Umbilical cord (tissue), 2 donors: Measurements from ENCODE around the gene RASA2. TPM values are rescaled to one million over a fixed set of nuclear protein-coding genes. Genes with fewer than 3 reads are reported as not detected.
"Not testable (repeated sequence)": the region's sequence is repeated elsewhere in the genome, so short reads cannot be mapped to it uniquely, and the experiment has no call there.

ENCODE experiments used
- DNase-seq: peaks from one replicate; pipeline ENCODE4 v3.0.0-alpha.2; 2015; ENCODE audit warnings: low spot score
- total RNA-seq: library from RNA; depleted of rRNA; stranded (reverse); fragments of >200 nt; gene quantifications from one replicate; pipeline ENCODE4 v1.2.3, GENCODE V29; 2014; ENCODE audit warnings: low replicate concordance; ENCODE audit not compliant: insufficient read depth

RASA2 gene
- total RNA-seq, 1 donor from 2014 or later = 16.9 TPM

DNA sequence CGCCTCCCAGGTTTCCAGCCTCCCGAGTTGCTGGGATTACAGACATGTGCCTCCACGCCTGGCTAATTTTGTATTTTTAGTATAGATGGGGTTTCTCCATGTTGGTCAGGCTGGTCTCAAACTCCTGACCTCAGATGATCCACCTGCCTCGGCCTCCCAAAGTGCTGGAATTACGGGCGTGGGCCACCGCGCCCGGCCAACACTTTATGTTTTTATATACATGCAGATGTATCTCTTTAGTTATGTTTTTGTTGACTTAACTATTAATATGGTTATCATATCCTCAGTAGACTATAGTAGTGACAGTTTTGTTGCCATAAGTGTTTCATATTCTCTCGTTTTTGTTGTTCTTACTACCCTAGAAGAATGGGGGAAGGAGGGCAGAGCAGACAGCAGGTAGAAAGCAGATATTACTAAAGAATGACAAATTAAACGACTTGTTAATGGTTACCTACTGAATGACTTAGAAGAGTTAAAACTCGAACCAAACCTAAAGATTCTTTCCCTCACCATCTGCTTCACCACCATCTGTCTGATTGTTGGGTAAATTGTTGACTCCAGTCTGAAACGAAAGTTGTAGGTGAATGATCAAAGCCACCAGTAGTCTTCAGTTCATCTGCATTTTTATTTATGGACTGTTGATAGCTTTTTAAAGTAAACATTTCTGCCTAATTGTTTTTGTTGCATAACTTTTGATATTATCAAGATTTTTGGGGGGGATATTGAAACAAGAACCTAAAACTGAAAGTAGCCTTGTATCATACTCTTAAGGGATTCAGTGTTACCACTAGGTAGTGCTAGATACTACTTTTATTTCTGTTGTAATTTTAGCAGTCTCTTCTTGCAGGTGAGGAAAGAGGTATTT lies 89.3 kb downstream of the RASA2 start:
- peak; percentile 32 for DNase-seq

DNA sequence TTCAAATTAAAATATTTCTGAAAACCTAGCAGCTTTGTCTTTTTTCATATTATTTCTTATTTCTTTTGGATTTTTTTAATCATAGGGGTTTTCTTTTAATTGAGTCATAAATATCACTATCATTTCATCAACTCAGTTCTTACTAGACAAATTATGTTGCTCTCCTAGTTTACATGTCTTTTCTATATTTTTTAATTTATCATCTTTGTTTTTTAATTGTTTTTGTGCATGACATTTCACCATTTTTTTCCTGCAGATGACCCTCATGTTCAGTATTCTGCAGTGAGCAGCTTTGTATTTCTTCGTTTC lies 89.9 kb downstream of the RASA2 start:
- no peak for DNase-seq

- DNase-seq = no peak
These were observed 91.6 kb downstream of the RASA2 start for GRCh38 chr3:141578202-141578973.

DNA sequence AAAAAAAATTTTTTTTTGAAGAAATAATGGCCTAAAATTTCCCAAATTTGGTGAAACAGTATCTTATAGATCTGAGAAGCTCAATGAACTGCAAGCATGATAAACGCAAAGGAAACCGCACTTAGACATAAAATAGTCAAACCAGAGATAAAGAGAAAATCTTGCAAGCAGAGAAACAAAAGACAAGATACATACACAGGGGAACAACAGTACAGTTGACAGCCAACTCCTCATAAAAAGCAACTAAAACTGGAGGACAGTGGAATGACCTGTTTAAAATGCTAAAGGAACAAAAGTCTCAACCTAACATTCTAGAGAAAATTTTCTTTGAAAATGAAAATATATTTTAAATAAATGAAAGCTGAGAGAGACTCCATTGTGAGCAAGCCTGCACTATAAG lies 107.5 kb downstream of the RASA2 start:
- DNase-seq = no peak

GRCh38 chr3:141597931-141598330 lies 111.1 kb downstream of the RASA2 start:
- DNase-seq = peak; percentile 27

DNA sequence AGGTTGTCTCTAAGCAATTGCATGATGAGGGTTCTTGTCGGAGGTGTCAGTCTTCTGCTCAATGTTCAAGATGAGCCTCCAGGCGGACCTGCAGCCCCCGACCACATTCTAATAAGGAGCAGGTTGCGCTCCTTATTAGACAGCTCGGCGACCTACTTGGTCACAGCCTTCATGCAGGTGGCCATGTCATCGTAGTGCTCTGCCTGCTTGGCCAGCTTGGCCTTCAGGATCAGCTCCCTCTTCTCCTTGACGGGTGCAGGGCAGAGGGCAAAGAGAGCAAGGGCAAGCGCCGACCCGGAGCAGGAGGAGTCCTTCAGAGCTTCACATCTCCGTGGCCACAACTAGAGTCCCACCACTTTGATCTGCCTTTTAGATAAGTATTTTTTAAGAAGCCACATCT lies 113.5 kb downstream of the RASA2 start:
- no peak for DNase-seq

DNA sequence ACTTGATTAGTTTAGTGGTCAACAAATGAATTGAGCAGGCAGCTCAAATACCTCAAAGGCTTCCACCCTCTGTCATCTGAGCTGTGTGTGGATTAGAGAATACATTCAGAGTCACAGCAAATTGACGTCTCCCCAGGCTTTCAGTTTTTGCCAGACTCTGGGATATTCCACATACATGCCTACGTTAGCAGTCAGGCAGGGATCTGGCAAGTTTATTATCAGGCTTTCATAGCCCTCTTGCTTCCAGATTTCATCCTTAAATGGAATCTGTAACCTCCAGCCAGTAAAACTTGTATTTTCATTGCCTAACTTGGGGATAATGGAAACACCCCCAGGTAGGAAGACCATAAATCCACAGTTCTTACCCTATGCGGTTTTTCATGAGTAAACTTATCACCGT lies 115.9 kb downstream of the RASA2 start:
- DNase-seq = no peak

- no peak for DNase-seq
These were observed 116.7 kb downstream of the RASA2 start for GRCh38 chr3:141603473-141604035.

DNA sequence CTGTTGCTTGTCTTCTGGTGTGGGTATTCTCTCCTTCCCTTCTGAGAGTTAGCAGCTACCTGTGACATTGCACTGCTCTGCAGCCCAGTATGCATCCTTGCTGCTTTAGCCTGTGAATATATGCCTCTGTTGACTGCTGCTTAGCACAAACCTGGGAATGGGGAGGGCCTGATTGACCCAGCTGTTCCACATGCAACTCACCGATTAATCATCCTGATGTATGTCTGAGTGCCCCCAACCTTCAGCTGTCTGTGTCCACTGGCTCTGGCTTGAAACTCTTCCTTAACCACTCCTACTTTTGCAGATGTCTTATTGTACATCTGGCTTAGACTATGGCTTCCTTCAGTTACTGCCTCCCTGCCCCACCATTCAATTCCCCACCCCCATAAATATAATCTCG lies 119.1 kb downstream of the RASA2 start:
- no peak for DNase-seq

GRCh38 chr3:141608438-141608837 lies 121.6 kb downstream of the RASA2 start:
- DNase-seq = no peak

DNA sequence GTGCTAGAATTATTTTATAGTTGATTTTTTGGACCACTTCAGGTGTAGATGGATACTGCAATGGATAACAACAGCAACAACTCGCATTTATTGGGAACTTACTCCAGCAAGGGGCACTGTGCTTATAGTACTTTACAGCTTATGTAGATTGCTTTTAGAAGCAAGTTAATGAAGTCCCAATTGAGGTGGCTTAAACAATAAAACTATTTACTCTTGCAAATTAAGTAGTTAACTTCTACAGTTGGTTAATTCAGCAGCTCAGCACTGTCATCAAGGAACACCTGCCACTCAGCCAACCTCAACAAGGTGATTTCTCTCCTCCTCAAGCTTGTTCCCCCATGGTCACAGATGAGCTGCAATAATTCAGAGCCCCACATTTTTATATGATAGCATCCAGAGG lies 124.1 kb downstream of the RASA2 start:
- no peak for DNase-seq

DNA sequence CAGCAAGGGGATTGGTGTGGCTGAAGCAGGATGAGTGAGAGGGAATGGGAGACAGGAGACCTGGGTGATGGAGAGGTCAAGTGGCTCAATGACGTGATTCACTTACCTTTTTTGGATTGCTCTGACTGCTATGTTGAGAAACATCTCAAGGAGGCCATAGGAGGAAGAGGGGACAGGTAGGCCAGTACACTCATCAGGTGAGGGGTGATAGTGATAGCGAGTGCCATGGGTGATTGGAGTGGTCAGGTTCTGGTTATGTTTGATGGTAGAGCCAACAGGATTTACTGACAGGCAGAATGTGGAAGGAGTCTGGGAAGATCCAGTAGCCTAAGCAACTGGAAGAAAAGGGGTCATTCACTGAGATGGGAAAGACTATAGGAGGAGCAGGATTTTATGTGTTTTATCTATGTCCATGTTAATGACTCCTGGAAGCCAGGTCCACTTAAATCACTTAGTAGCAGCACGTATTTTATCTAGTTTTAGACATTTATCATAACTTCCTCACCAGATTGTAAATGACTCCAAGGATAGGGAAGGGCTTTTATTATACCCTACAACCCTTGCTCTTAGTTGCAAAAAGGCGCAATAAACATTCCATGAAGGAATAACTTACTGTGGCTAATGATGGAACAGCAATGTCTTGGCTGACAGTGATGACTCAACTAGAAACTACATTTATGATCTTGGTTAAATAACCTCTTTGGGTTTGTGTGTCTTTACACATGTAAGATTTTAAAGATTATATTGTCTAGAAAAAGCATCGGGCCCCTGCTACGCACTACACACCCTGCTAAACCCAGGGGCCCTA lies 131.5 kb downstream of the RASA2 start:
- DNase-seq = no peak

GRCh38 chr3:141618938-141619337 lies 132.1 kb downstream of the RASA2 start:
- DNase-seq = no peak

DNA sequence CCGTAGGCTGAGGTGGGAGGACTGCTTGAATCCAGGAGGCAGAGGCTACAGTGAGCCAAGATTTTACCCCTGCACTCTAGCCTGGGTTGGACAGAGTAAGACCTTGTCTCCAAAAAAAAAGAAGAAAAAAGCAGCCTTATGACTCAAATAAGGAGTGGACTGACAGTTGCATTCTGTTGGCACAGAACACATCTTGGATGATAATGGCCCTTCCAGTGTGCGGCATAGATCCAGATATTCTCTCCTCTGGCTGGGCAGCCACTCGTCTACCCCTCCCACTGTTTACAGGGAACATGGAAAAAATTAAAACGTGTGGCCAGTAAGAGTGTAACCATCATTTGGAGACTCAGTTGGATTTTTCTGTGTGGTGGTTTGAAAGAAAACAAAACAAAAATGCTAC lies 132.6 kb downstream of the RASA2 start:
- DNase-seq = no peak

- DNase-seq = no peak
These were observed 136.9 kb downstream of the RASA2 start for GRCh38 chr3:141623691-141624090.

DNA sequence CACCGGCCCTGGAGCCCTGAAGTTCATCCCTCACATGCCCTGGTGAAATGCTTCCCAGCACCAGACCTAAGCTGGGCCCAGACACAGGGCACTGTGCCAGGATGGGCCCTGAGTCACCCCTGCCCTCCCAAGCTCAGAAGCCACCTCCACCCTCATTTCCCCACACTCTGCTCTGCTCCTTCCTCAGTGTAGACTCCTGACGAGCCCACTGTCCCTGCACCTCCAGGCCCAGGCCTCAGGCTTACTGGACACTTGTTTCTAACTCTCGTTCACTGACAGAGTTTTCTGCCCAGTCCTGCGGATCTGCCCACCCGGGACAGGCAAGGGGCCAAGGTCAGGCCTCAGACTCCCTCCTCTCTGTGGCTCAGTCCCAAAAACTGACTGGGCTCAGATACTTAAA lies 138.7 kb downstream of the RASA2 start:
- no peak for DNase-seq

GRCh38 chr3:141628334-141628733 lies 141.5 kb downstream of the RASA2 start:
- not testable (repeated sequence) for DNase-seq

DNA sequence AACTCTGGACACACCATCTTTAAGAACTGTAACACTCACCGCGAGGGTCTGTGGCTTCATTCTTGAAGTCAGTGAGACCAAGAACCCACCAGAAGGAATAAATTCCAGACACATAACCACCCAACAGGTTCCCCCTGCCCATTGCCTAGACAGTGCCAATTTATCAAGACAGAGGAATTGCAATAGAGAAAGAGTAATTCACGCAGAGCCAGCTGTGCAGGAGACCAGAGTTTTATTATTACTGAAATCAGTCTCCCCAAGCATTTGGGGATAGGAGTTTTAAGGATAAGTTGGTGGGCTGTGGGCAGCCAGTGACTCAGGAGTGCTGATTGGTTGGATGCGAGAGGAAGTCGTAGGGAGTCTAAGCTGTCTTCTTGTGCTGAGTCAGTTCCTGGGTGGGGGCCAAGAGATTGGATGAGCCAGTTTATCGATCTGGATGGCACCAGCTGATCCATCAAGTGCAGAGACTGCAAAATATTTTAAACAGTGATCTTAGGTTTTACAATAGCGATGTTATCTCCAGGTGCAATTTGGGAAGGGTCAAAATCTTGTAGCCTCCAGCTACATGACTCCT lies 142.1 kb downstream of the RASA2 start:
- DNase-seq = not testable (repeated sequence)

DNA sequence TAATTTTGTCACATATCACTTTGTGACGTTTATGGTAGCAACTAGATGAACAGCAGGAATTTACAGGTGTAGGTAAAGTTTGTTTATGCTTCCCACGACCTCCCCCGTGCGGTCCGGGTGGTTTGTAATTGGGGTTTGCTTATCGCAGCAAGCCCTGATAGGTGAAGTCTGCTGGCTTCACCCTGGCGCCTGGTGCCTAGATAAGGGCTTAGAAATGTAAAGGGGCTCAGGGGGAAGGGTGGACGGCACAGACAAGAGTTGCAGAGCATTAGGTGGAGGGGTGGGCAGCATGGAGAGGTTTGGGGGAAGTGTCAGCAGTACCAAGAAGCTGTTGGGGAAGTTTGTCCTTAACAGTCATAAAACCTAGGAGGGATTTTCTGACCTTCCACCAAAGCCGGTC lies 143.1 kb downstream of the RASA2 start:
- DNase-seq = no peak

DNA sequence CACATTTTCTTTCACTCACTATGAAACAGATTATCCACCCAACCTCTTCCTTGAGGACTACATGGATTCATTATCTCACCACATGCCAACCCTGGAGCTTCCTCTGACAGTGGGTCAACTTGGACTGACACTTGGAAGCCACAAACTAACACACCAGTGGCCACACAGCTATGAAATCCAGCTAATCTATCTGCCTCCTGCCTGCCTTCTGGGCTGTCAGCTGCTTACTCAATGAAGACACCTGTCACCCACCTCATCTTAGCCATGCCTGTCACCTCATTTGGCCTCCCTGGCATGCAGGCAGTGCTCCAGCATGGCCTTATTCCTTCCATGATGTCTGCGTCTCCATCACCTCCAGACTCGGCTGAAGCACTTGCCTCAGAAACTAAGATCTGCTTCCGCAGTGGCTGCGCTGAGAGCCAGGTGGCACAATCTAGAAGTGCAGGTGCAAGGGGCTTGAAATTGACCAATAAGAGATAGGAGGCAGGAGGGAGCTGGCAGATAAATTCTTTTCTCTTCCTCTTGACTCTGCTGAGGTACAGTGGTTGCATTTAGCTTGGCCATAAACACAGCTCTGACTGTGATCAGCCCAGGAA lies 146.1 kb downstream of the RASA2 start:
- DNase-seq = no peak

DNA sequence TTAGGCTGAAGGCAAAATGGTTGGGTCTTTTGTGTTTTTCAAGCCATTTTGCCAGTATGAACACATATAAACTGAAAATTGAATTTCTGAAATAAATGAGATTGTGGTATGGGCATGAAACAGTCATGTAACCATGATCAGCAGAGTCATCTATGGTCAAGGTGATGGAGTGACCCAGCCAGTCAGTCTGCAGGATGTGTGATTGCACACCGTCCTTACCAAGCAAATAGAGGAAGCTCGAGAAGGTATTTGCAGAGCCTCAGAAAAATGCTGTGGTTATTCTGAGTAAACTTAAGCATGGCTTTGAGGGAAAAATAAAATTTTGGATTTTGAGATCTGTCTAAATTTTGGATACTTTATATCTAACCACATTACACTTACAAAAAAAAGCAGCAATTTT lies 155.4 kb downstream of the RASA2 start:
- no peak for DNase-seq
